Fibroblast of pulmonary artery (primary cell): ENCODE results near the gene PLOD3.
"Not testable (repeated sequence)": the region's sequence is repeated elsewhere in the genome, so short reads cannot be mapped to it uniquely, and the experiment has no call there.

ENCODE experiments used
- DNase-seq: peaks from one replicate; pipeline ENCODE4 v3.0.0-alpha.2; 2010; ENCODE audit warnings: low read depth
- H3K4me3 ChIP-seq: replicated peaks from 2 replicates; pipeline ENCODE4 v1.5.1; 2011; ENCODE audit warnings: low read depth, mild to moderate bottlenecking, control low read depth, low read length, moderate library complexity
- CTCF ChIP-seq: IDR thresholded peaks from 2 replicates; pipeline ENCODE4 v1.5.1; 2011; ENCODE audit warnings: mild to moderate bottlenecking, control low read depth, low read length, inconsistent platforms; ENCODE audit errors: missing control alignments

Gene PLOD3

GRCh38 chr7:101208794-101209193 is 8.6 kb downstream of the PLOD3 start:
- no peak for TF ChIP-seq CTCF
- H3K4me3 ChIP-seq: no peak overlapping the region
- DNase-seq: no peak

- DNase-seq: no peak
- no peak overlapping the region for H3K4me3 ChIP-seq
- no peak for TF ChIP-seq CTCF
Measured at GRCh38 chr7:101207459-101207858, 9.9 kb downstream of the PLOD3 start.

- no peak for DNase-seq
- no peak for TF ChIP-seq CTCF
- no peak overlapping the region for H3K4me3 ChIP-seq
Measured at GRCh38 chr7:101206665-101207042, 10.7 kb downstream of the PLOD3 start.

GRCh38 chr7:101205901-101206664 is 11.3 kb downstream of the PLOD3 start:
- no peak for TF ChIP-seq CTCF
- DNase-seq: no peak
- H3K4me3 ChIP-seq: no peak overlapping the region

GRCh38 chr7:101203740-101204738 is 13.3 kb downstream of the PLOD3 start:
- not testable (repeated sequence) for H3K4me3 ChIP-seq
- peak; percentile 36 for DNase-seq

- TF ChIP-seq CTCF: no peak
- no peak overlapping the region for H3K4me3 ChIP-seq
- no peak for DNase-seq
Measured at GRCh38 chr7:101202603-101202918, 14.8 kb downstream of the PLOD3 start.

- no peak for DNase-seq
- no peak for TF ChIP-seq CTCF
- no peak overlapping the region for H3K4me3 ChIP-seq
Measured at GRCh38 chr7:101201695-101202602, 15.4 kb downstream of the PLOD3 start.
